HCT116 (cell line): ENCODE data around the gene NAV3. TPM values are rescaled to one million over a fixed set of nuclear protein-coding genes. Genes with fewer than 3 reads are reported as not detected.

Experiments used
- ATAC-seq: fragments of 200-7000 bp; cut with Tn5 transposase; 2 replicates; pipeline ENCODE4 v1.9.1; 2020; ENCODE audit warnings: mild to moderate bottlenecking, moderate library complexity
- BruUV-seq: library from RNA; stranded (reverse); fragments of 400-500 nt; replicated peaks from 2 replicates; lab custom pipeline; 2021; lab: Mats Ljungman, UMichigan
- CTCF ChIA-PET: fragments of 300-600 bp; sonication (Branson Sonifier 250); formaldehyde crosslinking; loops from one replicate; lab custom pipeline; 2021; ENCODE audit warnings: antibody characterized with exemption; lab: Charles Lee
- POLR2A ChIA-PET: fragments of 300-600, 350-600 bp; sonication (Branson Sonifier 250); formaldehyde crosslinking; loops from one replicate; lab custom pipeline; 2021; ENCODE audit warnings: antibody characterized with exemption; lab: Charles Lee
- RAD21 ChIA-PET, 2 experiments: fragments of 300-600 bp; sonication (Branson Sonifier 250); formaldehyde crosslinking; loops; one replicate each; lab custom pipeline; 2023; ENCODE audit warnings: low total read pairs in 2 of 2; ENCODE audit not compliant: uncharacterized antibody in 2 of 2, unreplicated experiment in 2 of 2, low non-redundant PET in 1 of 2; lab: Charles Lee
- DNase-seq: peaks from one replicate; pipeline ENCODE4 v3.0.0-alpha.2; 2010; ENCODE audit warnings: low read depth, low spot score
- H2AFZ ChIP-seq: fragments of 200-600 bp; shearing (Covaris generic), sonication (generic); 2 replicates; pipeline ENCODE4 v1.6.1; 2017; ENCODE audit warnings: low read depth, mixed run types, mixed read lengths, antibody characterized with exemption, low read length; ENCODE audit not compliant: poor library complexity, severe bottlenecking
- H3K27ac ChIP-seq: 2 replicates; pipeline ENCODE4 v1.5.1; 2012; ENCODE audit warnings: low read depth, low read length
- H3K27me3 ChIP-seq: fragments of 200-600 bp; sonication (generic); 2 replicates; pipeline ENCODE4 v1.6.1; 2016; ENCODE audit warnings: mixed run types, low read length, mixed read lengths; ENCODE audit not compliant: insufficient read depth
- H3K36me3 ChIP-seq, 2 experiments: fragments of 200-500 bp in 1 of 2; fragments of 200-600 bp in 1 of 2; sonication (Bioruptor generic) in 1 of 2; sonication (generic) in 1 of 2; 2 replicates each; pipeline versions ENCODE4 v1.5.1 to v1.6.1; 2014 to 2016; ENCODE audit warnings: low read length in 2 of 2, inconsistent platforms in 1 of 2, mixed read lengths in 1 of 2, mixed run types in 1 of 2; ENCODE audit not compliant: insufficient read depth in 2 of 2, control insufficient read depth in 1 of 2
- H3K4me1 ChIP-seq, 2 experiments: fragments of 200-600 bp in 1 of 2; sonication (generic) in 1 of 2; 2 replicates each; pipeline versions ENCODE4 v1.5.1 to v1.6.1; 2012 to 2017; ENCODE audit warnings: low read length in 2 of 2, inconsistent platforms in 1 of 2, mild to moderate bottlenecking in 1 of 2, mixed read lengths in 1 of 2, mixed run types in 1 of 2, moderate library complexity in 1 of 2; ENCODE audit not compliant: insufficient read depth in 2 of 2, control insufficient read depth in 1 of 2
- H3K4me2 ChIP-seq: fragments of 200-600 bp; sonication (generic); 2 replicates; pipeline ENCODE4 v1.6.1; 2017; ENCODE audit warnings: mixed run types, low read length, mixed read lengths
- H3K4me3 ChIP-seq, 2 experiments: fragments of 200-600 bp in 1 of 2; sonication (generic) in 1 of 2; replicated peaks in 1 of 2; 2 replicates each; pipeline ENCODE4 v1.5.1; 2011 to 2016; ENCODE audit warnings: low read length in 2 of 2, control low read depth in 1 of 2, low read depth in 1 of 2, mild to moderate bottlenecking in 1 of 2, mixed read lengths in 1 of 2, mixed run types in 1 of 2
- H3K79me2 ChIP-seq: fragments of 200-600 bp; sonication (generic); 2 replicates; pipeline ENCODE4 v1.6.1; 2017; ENCODE audit warnings: mild to moderate bottlenecking, mixed run types, low read length, moderate library complexity, mixed read lengths; ENCODE audit not compliant: insufficient read depth
- H3K9ac ChIP-seq: fragments of 200-600 bp; sonication (generic); 2 replicates; pipeline ENCODE4 v1.6.1; 2016; ENCODE audit warnings: low read length, mixed read lengths
- H3K9me2 ChIP-seq: fragments of 200-600 bp; sonication (generic), shearing (Covaris generic); 2 replicates; pipeline ENCODE4 v1.6.1; 2017; ENCODE audit warnings: mixed run types, mild to moderate bottlenecking, moderate library complexity; ENCODE audit not compliant: insufficient read depth
- H3K9me3 ChIP-seq, 2 experiments: fragments of 200-500 bp in 1 of 2; fragments of 200-600 bp in 1 of 2; sonication (Bioruptor generic) in 1 of 2; sonication (generic) in 1 of 2; 2 replicates each; pipeline ENCODE4 v1.6.1; 2014 to 2017; ENCODE audit warnings: low read length in 2 of 2, mixed read lengths in 2 of 2, inconsistent platforms in 1 of 2, low read depth in 1 of 2, mild to moderate bottlenecking in 1 of 2, mixed run types in 1 of 2, moderate library complexity in 1 of 2; ENCODE audit not compliant: control insufficient read depth in 1 of 2, insufficient read depth in 1 of 2
- H4K20me1 ChIP-seq: fragments of 200-600 bp; sonication (generic), shearing (Covaris generic); 2 replicates; pipeline ENCODE4 v1.6.1; 2017; ENCODE audit warnings: mixed run types, mild to moderate bottlenecking, moderate library complexity; ENCODE audit not compliant: insufficient read depth
- CBX3 ChIP-seq: IDR thresholded peaks from 2 replicates; pipeline ENCODE4 v1.6.1; 2012; ENCODE audit warnings: low read depth
- CEBPB ChIP-seq: IDR thresholded peaks from 2 replicates; pipeline ENCODE4 v1.6.1; 2012; ENCODE audit warnings: low read depth
- ELF1 ChIP-seq: IDR thresholded peaks from 2 replicates; pipeline ENCODE4 v1.6.1; 2012; ENCODE audit warnings: low read depth, borderline replicate concordance
- EZH2 ChIP-seq: fragments of 200-600 bp; sonication (generic); IDR thresholded peaks from 2 replicates; pipeline ENCODE4 v1.6.1; 2017; ENCODE audit warnings: antibody characterized with exemption, mixed run types
- EZH2phosphoT487 ChIP-seq: fragments of 200-600 bp; IDR thresholded peaks from 2 replicates; pipeline ENCODE4 v1.6.1; 2018; ENCODE audit warnings: antibody characterized with exemption, borderline replicate concordance
- FOSL1 ChIP-seq: IDR thresholded peaks from 2 replicates; pipeline ENCODE4 v1.6.1; 2012; ENCODE audit warnings: low read depth
- JUND ChIP-seq: IDR thresholded peaks from 2 replicates; pipeline ENCODE4 v1.6.1; 2012
- POLR2A ChIP-seq: IDR thresholded peaks from 2 replicates; pipeline ENCODE4 v1.7.0; 2011; ENCODE audit warnings: borderline replicate concordance; ENCODE audit not compliant: insufficient read depth, insufficient read length; ENCODE audit errors: extremely low read depth
- POLR2AphosphoS5 ChIP-seq: IDR thresholded peaks from 2 replicates; pipeline ENCODE4 v1.6.1; 2011; ENCODE audit warnings: mild to moderate bottlenecking, low read depth, low read length, moderate library complexity
- RAD21 ChIP-seq: IDR thresholded peaks from 2 replicates; pipeline ENCODE4 v1.6.1; 2012; ENCODE audit warnings: low read depth, mild to moderate bottlenecking
- SP1 ChIP-seq: IDR thresholded peaks from 2 replicates; pipeline ENCODE4 v1.6.1; 2012; ENCODE audit warnings: low read depth
- SRF ChIP-seq: IDR thresholded peaks from 2 replicates; pipeline ENCODE4 v1.6.1; 2012; ENCODE audit warnings: low read depth
- TCF7L2 ChIP-seq: IDR thresholded peaks from 2 replicates; pipeline ENCODE4 v1.7.0; 2011; ENCODE audit warnings: borderline replicate concordance, inconsistent platforms; ENCODE audit not compliant: insufficient read depth, insufficient read length; ENCODE audit errors: extremely low read depth
- YY1 ChIP-seq: IDR thresholded peaks from 2 replicates; pipeline ENCODE4 v1.6.1; 2011; ENCODE audit warnings: low read length, low read depth, moderate library complexity, mild to moderate bottlenecking; ENCODE audit not compliant: insufficient replicate concordance; ENCODE audit errors: extremely low read depth
- ZFX ChIP-seq: fragments of 450-650 bp; IDR thresholded peaks from 2 replicates; pipeline ENCODE4 v1.6.1; 2017
- ZNF274 ChIP-seq: fragments of 200-500 bp; sonication (Bioruptor generic); IDR thresholded peaks from 2 replicates; pipeline ENCODE4 v1.6.1; 2014; ENCODE audit warnings: mild to moderate bottlenecking, low read depth, low read length, inconsistent platforms
- intact Hi-C: fragments of 100-400 bp; cut with micrococcal nuclease; formaldehyde crosslinking; loops from 2 replicates; pipeline ENCODE4 v1.10.0; 2022
- total RNA-seq: library from RNA; stranded (reverse); gene quantifications from one replicate; pipeline ENCODE4 v1.2.1, GENCODE V29; 2021; ENCODE audit not compliant: unreplicated experiment
- TF ChIP-seq, protein P1 (sequence below), 3 experiments: fragments of 200-600 bp in 1 of 3; sonication (generic) in 1 of 3; IDR thresholded peaks in 2 of 3; conservative IDR thresholded peaks in 1 of 3; 2 replicates each; pipeline ENCODE4 v1.5.1; 2012 to 2017; ENCODE audit warnings: low read depth in 2 of 3, low read length in 2 of 3, antibody characterized with exemption in 1 of 3, borderline replicate concordance in 1 of 3, control low read depth in 1 of 3, mild to moderate bottlenecking in 1 of 3, mixed read lengths in 1 of 3, mixed run types in 1 of 3, moderate library complexity in 1 of 3; ENCODE audit not compliant: insufficient read depth in 1 of 3
- TF ChIP-seq, protein P2 (sequence below): IDR thresholded peaks from 2 replicates; pipeline ENCODE4 v1.6.1; 2011; ENCODE audit warnings: mild to moderate bottlenecking, low read length, moderate library complexity; ENCODE audit not compliant: insufficient replicate concordance; ENCODE audit errors: extremely low read depth
- TF ChIP-seq, protein P3 (sequence below): IDR thresholded peaks from 2 replicates; pipeline ENCODE4 v1.6.1; 2012

NAV3 gene
- total RNA-seq, 1 experiment from 2014 or later, result 7.8 TPM

DNA sequence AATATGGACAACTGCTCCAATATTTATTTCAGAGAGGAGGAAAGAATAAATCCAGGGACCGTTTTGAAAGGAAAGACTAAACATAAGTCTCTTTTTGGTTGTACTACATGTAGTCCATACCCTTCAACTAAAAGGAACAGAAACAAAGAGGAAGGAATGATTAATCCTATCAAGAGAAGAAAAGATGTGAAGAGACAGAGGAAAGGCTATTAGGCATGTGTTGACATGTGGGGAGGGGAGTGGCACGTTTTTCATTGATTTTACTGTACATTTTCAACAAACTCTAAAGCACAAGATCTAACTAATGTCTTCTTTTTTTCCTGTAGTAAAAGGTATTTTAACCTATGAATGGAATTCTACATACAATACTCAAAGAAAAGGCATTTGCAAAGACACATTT is 85.6 kb downstream of the NAV3 start:
- TF ChIP-seq JUND, result no peak
- no peak for TF ChIP-seq ELF1
- TF ChIP-seq POLR2AphosphoS5, result no peak
- TF ChIP-seq CBX3, result no peak
- TF ChIP-seq EZH2phosphoT487, result no peak
- TF ChIP-seq, protein P1, sequence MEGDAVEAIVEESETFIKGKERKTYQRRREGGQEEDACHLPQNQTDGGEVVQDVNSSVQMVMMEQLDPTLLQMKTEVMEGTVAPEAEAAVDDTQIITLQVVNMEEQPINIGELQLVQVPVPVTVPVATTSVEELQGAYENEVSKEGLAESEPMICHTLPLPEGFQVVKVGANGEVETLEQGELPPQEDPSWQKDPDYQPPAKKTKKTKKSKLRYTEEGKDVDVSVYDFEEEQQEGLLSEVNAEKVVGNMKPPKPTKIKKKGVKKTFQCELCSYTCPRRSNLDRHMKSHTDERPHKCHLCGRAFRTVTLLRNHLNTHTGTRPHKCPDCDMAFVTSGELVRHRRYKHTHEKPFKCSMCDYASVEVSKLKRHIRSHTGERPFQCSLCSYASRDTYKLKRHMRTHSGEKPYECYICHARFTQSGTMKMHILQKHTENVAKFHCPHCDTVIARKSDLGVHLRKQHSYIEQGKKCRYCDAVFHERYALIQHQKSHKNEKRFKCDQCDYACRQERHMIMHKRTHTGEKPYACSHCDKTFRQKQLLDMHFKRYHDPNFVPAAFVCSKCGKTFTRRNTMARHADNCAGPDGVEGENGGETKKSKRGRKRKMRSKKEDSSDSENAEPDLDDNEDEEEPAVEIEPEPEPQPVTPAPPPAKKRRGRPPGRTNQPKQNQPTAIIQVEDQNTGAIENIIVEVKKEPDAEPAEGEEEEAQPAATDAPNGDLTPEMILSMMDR (IDR thresholded peaks at IDR 0.05 in 2 of 3, conservative IDR thresholded peaks at IDR 0.05 in 1 of 3; ENCODE audit: borderline replicate concordance in 1 of 3, insufficient read depth in 1 of 3, low read depth in 2 of 3, low read length in 2 of 3), result no peak
- no peak for TF ChIP-seq SRF
- TF ChIP-seq SP1, result no peak
- TF ChIP-seq FOSL1, result no peak
- no peak for TF ChIP-seq TCF7L2
- no peak for TF ChIP-seq CEBPB
- TF ChIP-seq ZNF274, result no peak
- TF ChIP-seq RAD21, result no peak
- TF ChIP-seq, protein P2, sequence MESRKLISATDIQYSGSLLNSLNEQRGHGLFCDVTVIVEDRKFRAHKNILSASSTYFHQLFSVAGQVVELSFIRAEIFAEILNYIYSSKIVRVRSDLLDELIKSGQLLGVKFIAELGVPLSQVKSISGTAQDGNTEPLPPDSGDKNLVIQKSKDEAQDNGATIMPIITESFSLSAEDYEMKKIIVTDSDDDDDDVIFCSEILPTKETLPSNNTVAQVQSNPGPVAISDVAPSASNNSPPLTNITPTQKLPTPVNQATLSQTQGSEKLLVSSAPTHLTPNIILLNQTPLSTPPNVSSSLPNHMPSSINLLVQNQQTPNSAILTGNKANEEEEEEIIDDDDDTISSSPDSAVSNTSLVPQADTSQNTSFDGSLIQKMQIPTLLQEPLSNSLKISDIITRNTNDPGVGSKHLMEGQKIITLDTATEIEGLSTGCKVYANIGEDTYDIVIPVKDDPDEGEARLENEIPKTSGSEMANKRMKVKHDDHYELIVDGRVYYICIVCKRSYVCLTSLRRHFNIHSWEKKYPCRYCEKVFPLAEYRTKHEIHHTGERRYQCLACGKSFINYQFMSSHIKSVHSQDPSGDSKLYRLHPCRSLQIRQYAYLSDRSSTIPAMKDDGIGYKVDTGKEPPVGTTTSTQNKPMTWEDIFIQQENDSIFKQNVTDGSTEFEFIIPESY, result no peak
- TF ChIP-seq POLR2A, result no peak
- TF ChIP-seq, protein P3, sequence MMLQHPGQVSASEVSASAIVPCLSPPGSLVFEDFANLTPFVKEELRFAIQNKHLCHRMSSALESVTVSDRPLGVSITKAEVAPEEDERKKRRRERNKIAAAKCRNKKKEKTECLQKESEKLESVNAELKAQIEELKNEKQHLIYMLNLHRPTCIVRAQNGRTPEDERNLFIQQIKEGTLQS, result no peak
- no peak for TF ChIP-seq EZH2
- TF ChIP-seq ZFX, result no peak
- TF ChIP-seq YY1, result no peak
- Histone ChIP-seq H3K27ac (no peak overlapping the region), H3K36me3 (no peaks in the 10 kb centered on the region), H3K4me1 (no peaks in the 10 kb centered on the region), H4K20me1 (no peaks in the 10 kb centered on the region), H3K79me2 (no peaks in the 10 kb centered on the region), H3K4me2 (no peak overlapping the region), H2AFZ (no peak overlapping the region), H3K9me2 (no peaks in the 10 kb centered on the region), H3K4me3 (no peak overlapping the region), H3K9ac (no peak overlapping the region), H3K27me3 (no peaks in the 10 kb centered on the region), H3K9me3 (no peaks in the 10 kb centered on the region)
- POLR2A ChIA-PET, result no interaction called here
- CTCF ChIA-PET, result interaction anchor here (1.2 to 4.4 kb wide), 2 partner anchors 9 to 10 kb away, joined by 6 to 41 read pairs; no protein-coding TSS in a partner anchor
- RAD21 ChIA-PET, result no interaction called here
- DNase-seq (no peak), ATAC-seq (no peak)
- intact Hi-C loops, result no loop called here
- BruUV-seq, result no TSS peak
